NCI-H187 treated with DMSO at 0.1 percent for 48 hours (cell line): ENCODE measurements around the gene SLC9A4.

Source experiments
- DNase-seq: peaks from one replicate; lab custom pipeline; 2025; lab: John Stamatoyannopoulos, UW

The SLC9A4 gene

DNA sequence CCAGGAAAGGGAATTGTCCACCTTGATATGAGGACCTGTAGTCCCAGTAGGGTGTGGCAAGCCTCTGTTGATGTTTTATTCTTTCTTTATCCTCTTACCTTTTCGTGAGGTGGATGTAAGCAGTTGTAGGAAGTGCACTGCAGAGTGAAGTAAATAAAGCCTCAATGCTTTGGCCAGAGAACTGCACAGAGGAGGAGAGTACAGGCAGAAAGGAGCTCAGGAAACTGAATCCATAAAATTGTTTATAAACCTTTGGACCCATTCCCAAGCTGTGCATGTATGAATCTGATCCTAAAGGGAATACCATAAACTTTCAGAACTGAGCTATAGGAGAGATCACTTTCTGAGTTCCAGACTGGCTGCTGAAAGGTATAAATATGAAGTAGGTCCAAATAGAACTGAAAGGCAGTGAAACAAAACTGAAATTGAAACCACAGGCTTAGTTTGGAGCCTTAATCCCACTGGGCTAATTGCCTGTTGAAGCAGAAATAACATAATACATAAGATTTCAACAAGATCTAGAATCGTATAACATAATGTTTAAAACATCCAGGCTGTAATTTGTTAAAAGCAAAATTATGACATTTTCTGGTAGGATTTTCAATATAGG, 17.9 kb upstream of the SLC9A4 start:
- no peak for DNase-seq

DNA sequence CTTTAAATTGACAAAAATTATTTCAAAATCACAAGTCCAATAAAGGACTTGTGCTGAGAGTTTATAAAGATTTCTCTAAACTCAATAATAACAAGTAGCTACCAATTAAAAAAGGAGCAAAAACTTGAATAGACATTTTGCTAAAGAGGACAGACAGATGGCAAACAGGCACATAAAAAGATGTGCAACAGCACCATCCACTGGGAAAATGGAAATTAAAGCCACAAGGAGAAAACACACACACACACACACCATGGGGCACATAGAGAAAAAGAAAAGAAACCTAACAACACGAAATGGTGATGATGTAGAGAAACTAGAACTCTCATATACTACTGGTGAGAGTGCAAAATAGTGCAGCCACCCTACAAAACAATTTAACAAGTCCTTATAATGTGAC, 12.6 kb upstream of the SLC9A4 start:
- DNase-seq: no peak

DNA sequence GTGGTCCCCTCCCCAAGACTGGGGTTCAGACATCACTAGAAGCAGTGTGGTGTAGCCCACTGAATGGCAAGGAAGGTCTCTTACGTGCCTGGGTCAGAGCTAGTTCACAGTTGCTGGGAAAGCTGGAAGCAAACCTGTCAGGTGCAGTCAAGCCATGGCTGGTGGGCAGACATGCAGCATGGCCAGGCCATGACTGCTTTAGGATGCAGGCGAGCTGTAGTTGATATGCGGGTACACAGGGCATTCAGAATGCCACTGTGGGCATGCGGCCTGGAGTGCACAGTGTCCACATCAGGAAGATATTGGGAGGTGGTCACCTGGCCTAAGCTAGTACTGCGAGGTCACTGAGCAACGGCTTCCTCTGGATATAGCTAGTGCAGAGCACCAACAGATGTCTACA, 11.8 kb upstream of the SLC9A4 start:
- no peak for DNase-seq

DNA sequence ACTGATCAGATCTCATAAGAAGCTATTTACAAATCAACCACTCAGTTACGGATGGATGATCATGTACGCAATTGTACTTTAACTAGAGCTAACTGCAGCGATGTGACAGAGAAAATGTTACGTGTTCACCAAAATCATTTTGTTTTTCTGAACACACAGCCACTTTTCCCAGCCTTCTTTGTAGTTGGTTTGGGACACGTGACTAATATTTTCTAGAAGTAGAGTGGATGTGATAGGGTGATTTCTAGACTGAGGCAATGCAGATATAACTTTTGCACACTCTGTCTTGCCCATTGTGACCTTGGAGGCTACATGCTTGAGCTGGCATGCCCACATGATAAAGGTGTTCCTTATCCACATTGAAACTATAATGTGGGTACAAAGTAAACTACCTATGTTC, 9.9 kb upstream of the SLC9A4 start:
- DNase-seq: no peak

DNA sequence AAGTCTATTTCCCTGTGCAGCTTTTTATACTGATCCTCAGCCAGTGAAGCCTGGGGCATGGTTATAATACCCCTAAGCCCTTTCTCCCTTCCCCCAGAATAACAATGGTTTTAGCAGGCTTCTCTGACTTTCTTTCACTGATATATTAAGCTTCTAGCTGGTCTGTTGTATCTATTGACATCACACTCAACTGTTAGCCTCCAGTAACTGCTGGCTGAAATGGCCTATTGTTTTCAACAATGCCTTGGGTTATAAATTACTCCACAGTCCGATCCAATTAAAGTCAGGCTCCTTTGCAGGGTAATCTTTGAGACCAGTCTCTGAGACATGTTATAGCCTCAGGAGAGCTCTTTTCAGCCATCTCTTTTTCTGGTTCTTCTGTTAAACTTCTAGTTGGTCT, 2.9 kb upstream of the SLC9A4 start:
- no peak for DNase-seq

DNA sequence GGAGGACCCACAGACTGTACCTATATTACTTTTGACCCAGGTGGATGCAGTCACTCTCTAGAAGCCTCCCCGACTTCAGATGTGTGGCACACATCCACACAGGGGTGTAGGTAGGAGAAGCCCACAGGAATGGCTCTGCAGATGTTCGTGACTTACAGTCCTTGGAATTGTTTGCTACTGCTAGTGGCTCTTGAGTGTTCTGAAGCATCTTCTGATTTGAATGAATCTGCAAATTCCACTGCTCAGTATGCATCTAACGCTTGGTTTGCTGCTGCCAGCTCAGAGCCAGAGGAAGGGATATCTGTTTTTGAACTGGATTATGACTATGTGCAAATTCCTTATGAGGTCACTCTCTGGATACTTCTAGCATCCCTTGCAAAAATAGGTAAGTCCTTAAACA, 605 bp downstream of the SLC9A4 start:
- DNase-seq: no peak

DNA sequence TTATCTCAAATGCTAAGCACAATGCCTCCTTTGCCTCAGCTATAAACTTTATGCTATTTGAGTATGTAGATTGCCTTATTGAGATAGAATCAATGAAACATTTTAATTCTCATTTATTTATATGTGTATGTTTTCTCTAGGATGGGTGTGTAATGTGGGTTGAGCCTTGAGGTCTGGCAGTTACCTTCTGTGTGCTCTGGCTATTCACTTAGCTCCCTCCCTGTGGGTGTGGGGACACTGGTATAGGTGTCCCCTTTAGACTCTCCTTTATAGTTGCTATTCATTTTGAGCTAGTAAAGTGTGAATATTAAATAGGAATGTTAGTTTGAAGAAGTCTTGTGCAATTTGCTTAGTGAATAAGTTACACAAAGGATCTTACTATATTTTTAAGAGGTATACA, 1.8 kb downstream of the SLC9A4 start:
- no peak for DNase-seq

DNA sequence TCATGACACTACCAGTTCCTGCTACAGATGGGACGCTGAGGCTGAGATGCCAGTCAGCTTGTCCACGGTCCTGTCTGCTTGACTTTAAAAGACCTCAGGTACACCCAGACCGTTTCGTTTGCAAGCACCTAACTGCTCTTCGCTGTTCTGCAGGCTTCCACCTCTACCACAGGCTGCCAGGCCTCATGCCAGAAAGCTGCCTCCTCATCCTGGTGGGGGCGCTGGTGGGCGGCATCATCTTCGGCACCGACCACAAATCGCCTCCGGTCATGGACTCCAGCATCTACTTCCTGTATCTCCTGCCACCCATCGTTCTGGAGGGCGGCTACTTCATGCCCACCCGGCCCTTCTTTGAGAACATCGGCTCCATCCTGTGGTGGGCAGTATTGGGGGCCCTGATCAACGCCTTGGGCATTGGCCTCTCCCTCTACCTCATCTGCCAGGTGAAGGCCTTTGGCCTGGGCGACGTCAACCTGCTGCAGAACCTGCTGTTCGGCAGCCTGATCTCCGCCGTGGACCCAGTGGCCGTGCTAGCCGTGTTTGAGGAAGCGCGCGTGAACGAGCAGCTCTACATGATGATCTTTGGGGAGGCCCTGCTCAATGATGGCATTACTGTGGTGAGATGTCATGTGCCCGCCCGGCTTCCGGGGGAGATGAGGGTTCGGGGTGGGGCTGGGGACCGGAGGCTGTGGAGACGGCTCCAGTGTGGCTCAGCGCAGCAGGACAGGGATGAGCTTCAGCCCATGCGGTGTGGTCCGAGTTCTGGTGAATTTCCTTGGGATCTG, 5.9 kb downstream of the SLC9A4 start:
- DNase-seq: no peak

DNA sequence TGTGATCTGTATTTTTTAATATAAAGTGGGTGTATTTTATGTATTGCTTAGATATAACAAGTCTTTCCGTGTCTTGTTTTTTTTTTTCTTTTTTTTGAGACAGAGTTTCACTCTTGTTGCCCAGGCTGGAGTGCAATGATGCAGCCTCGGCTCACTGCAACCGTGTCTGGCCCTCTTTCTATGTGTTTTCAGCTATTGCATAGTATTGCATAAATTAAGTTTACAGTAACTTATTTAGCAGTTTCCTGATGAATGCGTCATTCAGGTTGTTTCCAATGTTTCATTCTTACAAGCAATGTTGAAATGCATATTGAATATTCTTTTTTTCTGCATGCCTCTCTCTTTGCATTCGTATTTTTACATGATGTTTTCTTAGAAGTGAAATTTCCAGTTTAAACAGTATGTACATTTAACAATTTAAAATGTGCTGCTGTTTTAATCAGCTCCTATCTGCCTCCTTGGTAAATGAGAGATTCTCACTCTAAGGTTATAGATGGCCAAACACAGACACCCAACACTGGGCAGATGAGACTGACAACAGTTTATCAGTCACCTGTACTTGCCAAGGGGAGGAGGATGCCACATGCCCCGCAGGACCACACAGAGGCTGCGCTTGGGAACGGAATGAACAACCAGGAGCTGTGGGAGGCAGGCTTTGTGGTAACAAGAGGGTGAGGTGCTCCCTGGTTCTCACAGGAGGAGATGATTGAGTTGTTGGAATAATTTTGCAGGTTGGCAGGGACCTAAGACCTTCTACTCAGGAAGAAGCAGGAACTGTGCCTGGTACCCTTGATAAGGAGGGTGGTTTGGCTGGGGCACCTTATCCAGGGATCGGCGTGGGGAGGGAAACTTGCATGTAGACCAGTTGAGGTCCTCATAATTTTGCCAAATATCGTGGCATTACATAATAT, 7.5 kb downstream of the SLC9A4 start:
- DNase-seq: no peak

DNA sequence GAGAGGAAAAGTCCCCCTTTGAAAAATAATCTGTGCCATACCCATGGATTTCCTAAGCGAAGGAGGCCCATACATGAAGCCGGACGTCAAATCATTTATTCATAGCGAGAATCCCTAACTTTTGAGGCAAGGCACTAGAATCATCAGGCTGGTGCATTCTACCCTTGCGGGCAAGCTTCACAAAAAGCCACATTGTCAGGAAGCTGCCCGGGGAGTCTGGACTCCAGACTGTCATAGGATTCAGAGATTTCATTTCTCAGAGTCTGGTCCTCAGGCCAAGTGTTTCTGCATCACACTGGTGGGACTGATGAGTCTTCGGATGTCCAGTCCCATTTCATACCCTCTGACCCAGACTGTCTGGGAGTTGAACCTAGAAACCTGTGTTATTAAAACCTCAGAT, 8.9 kb downstream of the SLC9A4 start:
- no peak for DNase-seq

DNA sequence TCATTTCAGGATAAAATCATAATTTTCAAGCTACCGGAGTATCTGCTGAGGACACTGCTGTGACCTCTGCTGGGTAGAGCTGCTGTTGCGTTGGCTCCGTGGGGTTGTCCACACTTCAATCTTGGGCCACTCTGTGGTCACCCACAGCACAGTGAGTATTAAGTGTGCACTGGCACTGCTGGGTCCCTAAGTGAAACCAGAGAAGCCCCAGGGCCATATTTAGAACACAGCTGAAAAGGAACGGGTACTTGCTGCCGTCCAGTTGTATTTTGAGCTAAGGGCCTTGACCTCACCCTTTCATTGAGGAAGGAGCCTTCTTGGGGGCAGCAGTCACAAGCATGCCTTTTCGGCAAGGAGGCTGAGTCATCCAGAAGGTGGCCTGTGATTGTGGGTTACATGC, 10.1 kb downstream of the SLC9A4 start:
- DNase-seq: no peak

DNA sequence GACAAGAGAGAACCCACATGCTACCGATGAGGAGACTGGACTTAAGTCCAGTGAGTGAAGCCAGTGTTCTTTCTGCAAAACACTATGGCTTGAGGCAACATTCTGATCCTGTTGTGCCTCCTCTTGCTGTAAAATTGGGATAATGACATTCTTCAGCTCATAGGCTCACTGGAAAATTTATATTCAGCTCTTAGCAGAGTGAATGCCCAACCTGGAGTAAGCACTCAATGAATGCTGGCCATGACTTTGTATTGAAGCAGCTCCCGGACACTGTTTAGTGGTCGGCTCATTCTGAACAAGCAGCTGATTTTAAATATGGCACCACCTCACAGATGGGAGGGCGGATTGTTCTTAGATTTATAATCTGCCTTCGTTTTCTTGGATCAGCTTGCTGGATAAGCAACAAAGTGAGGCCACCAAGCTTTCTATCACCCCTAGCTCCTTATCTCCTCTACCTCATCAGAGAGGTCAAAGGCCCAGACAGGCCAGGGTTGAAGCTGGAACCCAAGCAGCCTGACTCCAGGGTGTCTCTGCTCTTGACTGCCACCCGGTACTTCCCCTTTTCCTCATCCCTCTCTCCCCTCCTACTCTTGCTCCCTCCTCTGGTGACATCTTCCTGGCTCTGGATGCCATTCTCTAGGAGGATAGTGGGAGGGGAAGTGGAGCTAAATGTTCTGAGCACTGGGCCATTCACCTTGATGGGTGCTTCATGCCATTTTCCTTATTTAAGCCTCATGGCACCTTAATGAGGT, 11.5 kb downstream of the SLC9A4 start:
- DNase-seq: no peak

DNA sequence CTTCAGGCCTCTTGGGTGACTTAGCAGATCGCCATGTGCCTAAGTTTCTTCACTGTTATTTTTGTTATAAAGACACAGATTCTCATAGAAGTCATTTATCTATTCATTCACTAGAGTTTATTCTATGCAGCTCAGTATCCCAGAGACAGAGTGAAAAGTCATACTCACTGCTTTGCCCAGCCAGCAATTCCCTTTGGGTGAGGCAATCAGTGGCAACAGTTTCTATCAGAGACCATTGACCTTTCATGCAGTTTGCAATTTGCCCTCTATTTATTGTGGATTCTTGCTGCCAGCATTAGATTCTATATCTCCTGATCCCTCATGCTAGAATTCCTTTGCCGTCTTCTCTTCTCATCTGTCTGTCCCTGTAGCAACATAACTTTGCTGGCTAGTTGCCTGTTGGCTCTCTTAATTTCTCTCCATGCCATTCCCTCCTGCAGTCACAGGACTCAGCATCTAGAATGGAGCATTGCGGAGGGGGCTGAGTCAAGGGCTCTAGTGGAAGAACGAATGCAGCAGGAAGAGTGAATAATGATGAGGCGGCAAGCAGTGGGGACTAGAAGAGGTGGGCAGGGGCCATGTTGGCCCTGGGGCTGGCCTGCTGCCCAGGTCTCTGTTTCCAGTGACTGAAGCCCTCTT, 12.2 kb downstream of the SLC9A4 start:
- DNase-seq: no peak

DNA sequence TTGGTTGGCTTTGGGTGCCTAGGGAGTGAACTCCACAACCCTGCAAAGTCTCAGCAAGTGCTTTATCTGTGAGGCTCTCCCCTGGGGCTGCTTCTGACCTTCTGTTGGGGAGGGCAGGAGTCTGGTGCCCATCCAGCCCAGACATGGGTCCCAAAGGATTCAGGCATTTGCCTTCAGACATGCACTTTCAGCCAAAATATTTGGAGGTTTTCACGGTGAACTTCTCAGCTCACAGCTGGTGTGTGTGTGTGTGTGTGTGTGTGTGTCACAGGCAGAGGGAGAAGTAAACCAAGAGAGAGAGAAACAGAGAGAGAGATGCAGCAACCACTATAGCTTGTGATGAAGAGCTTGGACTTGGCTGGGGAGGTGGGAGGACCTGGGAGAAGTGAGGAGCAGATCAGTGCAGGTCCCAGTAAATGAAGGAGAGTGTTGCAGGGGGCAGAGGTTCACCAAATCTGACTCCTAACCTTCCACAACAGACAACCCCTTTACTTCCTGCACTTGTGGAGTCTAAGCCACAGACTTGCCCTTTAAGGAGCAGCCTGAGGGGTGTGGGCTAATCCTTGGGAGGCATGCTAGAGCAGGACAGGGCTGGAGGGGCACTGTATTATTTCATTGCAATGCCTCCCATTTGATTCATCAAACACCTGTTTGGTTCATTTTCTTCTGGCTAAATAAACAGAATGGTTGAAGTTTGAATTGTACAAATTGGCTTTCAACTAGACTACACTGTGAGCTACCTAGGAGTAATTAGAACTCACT, 14.1 kb downstream of the SLC9A4 start:
- DNase-seq: no peak

DNA sequence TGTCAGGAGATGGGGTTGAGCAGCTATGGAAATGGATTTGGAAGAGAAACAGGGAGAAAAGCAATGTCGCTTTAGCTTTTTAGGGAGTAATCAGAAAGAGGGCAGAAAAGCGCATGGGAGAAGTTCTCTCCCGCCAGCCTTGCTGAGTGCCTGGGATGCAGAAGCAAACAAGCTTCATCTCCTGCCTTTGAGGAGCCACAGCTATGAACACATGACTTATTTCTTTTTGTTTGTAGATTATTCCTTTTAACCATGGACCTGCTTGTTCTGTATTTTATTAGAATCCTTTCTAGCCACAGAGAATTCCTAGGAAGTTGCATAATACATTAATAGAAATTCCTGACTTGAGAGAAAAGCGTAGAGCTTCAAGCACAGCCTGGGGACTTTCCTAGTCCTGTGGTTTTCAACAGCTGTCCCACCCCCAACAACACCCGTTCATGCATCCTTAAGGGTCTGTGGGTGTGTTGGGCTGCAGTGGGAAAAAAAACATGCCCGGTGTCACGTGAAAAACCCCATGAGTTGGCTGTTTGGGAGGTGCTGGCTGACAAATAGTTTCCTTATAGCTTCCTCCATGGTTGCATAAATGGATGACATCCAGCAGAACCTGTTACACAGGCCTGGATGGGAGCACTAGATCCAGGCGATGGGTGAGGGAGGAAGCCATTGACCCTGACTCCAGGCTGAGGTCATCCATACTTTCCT, 14.9 kb downstream of the SLC9A4 start:
- DNase-seq: no peak

DNA sequence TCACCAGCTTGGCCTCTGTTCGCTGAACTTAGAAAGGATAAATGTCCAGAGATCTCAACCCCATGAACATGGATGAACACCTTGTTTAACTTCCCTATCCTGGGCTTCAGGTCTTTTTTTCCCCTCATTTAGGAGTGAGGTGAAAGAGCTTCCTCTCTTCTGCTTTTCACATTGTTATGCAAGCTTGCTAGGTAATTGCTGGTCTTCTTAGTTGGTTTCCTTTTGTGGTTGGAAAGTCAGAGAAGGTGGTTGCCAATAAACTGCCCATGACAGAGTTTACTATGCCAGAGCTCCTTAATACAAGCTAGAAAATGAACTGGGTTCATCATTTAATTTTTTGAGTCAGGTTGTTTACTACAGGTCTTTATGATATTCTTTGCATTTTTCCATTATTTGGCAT, 16.6 kb downstream of the SLC9A4 start:
- DNase-seq: no peak

DNA sequence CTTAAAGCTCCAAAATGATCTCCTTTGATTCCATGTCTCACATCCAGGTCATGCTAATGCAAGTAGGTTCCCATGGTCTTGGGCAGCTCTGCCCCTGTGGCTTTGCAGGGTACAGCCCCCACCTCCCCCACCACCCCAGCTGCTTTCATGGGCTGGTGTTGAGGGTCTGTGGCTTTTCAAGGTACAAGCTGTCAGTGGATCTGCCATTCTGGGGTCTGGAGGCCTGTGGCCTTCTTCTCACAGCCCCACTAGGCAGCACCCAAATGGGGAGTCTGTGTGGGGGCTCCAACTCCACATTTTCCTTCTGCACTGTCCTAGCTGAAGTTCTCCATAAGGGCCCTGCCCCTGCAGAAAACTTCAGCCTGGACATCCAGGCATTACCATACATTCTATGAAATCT, 19.0 kb downstream of the SLC9A4 start:
- no peak for DNase-seq

DNA sequence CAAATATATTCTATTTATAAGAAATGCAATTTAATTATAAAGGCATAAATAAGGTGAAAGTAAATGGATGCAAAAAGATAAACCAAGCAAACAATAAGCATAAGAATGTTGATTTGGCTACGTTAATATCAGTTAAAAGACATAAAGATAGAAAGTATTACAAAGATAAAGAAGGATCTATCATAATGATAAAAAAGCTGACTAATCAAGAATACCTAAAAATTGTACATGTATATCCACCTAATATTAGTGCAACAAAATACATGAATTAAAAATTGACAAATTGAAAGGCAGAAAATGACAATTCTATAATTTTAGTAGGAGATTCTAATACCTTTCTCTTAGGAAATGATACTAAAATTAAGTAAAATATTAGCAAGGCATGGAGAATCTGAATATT, 21.5 kb downstream of the SLC9A4 start:
- no peak for DNase-seq

DNA sequence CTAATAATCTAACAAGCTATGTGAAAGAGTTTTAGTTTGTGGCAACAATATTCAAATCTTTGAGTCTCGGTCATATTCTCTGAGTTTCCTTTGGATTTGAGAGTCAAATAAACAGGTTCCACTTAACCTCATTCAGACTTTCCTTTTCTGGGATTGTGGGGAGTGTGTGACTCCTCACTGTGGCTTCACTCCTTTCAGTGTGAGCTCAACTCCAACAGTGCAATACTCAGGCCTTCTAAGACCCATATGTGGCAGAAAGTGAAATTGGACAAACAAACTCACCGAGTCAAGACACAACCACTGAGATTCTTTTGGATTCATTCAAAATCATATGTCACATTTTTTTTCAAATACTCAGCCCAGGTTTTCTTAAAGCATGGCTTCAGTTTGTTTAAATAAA, 25.4 kb downstream of the SLC9A4 start:
- no peak for DNase-seq

DNA sequence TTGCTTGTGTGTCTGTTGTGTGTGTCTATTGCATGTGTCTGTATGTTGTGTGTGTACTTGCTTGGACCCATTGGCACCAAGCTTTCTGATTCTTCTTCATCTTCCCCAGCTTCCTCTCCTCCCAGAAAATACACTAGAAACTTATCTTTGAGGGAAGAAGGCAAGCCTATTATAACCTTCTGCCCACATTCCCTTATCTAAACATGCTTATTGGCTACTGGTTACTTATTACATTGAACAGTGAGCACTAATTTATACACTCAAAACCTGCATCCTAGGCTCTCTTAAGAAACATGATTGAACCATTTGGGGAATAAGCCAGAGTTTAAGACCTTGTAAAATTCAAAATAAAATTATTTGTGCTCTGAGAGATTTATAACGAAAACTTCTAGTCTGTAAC, 26.5 kb downstream of the SLC9A4 start:
- DNase-seq: no peak
